K562 (cell line): ENCODE results near the gene CMIP. TPM values are rescaled to one million over a fixed set of nuclear protein-coding genes. Genes with fewer than 3 reads are reported as not detected.

Experiments used
- BMI1 ChIP-seq: fragments of 150-350 bp; IDR thresholded peaks from 2 replicates; pipeline ENCODE4 v1.6.1; 2014; ENCODE audit warnings: low read length
- BRF2 ChIP-seq: IDR thresholded peaks from 3 replicates; pipeline ENCODE4 v1.6.1; 2011; ENCODE audit warnings: borderline replicate concordance, mild to moderate bottlenecking; ENCODE audit not compliant: insufficient read length, insufficient read depth
- CREB3 ChIP-seq: fragments of 450-650 bp; conservative IDR thresholded peaks from 2 replicates; pipeline ENCODE4 v1.6.1; 2016; ENCODE audit warnings: missing genetic modification characterization, low read depth, mild to moderate bottlenecking, missing compliant biosample characterization, moderate library complexity
- ESRRB ChIP-seq: fragments of 250-450 bp; sonication (Bioruptor Pico); IDR thresholded peaks from 2 replicates; pipeline ENCODE4 v1.5.0; 2020; ENCODE audit warnings: mild to moderate bottlenecking, moderate library complexity, borderline replicate concordance
- FOXK1 ChIP-seq: sonication (generic); formaldehyde crosslinking; IDR thresholded peaks from 2 replicates; pipeline ENCODE4 v1.8.0; 2022; ENCODE audit warnings: missing genetic modification reagents, mild to moderate bottlenecking, borderline replicate concordance
- GABPB1 ChIP-seq: sonication (generic); formaldehyde crosslinking; IDR thresholded peaks from 2 replicates; pipeline ENCODE4 v1.8.0; 2022; ENCODE audit warnings: mild to moderate bottlenecking, missing genetic modification reagents
- HDAC3 ChIP-seq: fragments of 450-650 bp; IDR thresholded peaks from 2 replicates; pipeline ENCODE4 v1.6.1; 2018; ENCODE audit warnings: borderline replicate concordance, mild to moderate bottlenecking, moderate library complexity; ENCODE audit not compliant: partially characterized antibody
- HMG20B ChIP-seq: fragments of 250-450 bp; sonication (Bioruptor Pico); IDR thresholded peaks from 2 replicates; pipeline ENCODE4 v1.5.0; 2021; ENCODE audit warnings: mild to moderate bottlenecking
- MAFG ChIP-seq: fragments of 450-650 bp; conservative IDR thresholded peaks from 2 replicates; pipeline ENCODE4 v1.6.1; 2016; ENCODE audit warnings: missing genetic modification characterization, missing compliant biosample characterization
- MED1 ChIP-seq: sonication (generic); formaldehyde crosslinking; IDR thresholded peaks from 2 replicates; pipeline ENCODE4 v1.8.1; 2023; ENCODE audit warnings: missing genetic modification reagents, borderline replicate concordance
- MYBL2 ChIP-seq, 2 experiments: fragments of 450-650 bp in 1 of 2; sonication (generic) in 1 of 2; formaldehyde crosslinking in 1 of 2; IDR thresholded peaks; 2 replicates each; pipeline versions ENCODE4 v1.6.1 to v1.8.1; 2017 to 2022; ENCODE audit warnings: borderline replicate concordance in 1 of 2, inconsistent platforms in 1 of 2, low read depth in 1 of 2, mild to moderate bottlenecking in 1 of 2, missing genetic modification reagents in 1 of 2, moderate library complexity in 1 of 2
- PHF21A ChIP-seq: fragments of 450-650 bp; IDR thresholded peaks from 2 replicates; pipeline ENCODE4 v1.6.1; 2017; ENCODE audit warnings: low read depth, borderline replicate concordance
- PKNOX1 ChIP-seq: fragments of 450-650 bp; IDR thresholded peaks from 2 replicates; pipeline ENCODE4 v1.6.1; 2016
- POLR2AphosphoS5 ChIP-seq: IDR thresholded peaks from 2 replicates; pipeline ENCODE4 v1.6.1; 2011; ENCODE audit warnings: mild to moderate bottlenecking, low read depth, low read length, moderate library complexity; ENCODE audit not compliant: control insufficient read depth, insufficient read depth
- POLR2G ChIP-seq: fragments of 200-400 bp; formaldehyde crosslinking; IDR thresholded peaks from 2 replicates; pipeline ENCODE4 v1.6.1; 2017; ENCODE audit warnings: low read depth, mild to moderate bottlenecking, antibody characterized with exemption, low read length, moderate library complexity
- RB1 ChIP-seq: fragments of 450-650 bp; IDR thresholded peaks from 2 replicates; pipeline ENCODE4 v1.6.1; 2017; ENCODE audit warnings: low read depth, mild to moderate bottlenecking
- TEAD1 ChIP-seq, 2 experiments: fragments of 450-650 bp in 1 of 2; sonication (generic) in 1 of 2; formaldehyde crosslinking; IDR thresholded peaks; 2 replicates each; pipeline versions ENCODE4 v1.4.0 to v1.8.0; 2020 to 2022; ENCODE audit warnings: mild to moderate bottlenecking in 2 of 2, missing genetic modification reagents in 1 of 2
- TEAD4 ChIP-seq, 2 experiments: sonication (generic) in 1 of 2; formaldehyde crosslinking in 1 of 2; IDR thresholded peaks; 2 replicates each; pipeline versions ENCODE4 v1.6.1 to v1.8.0; 2012 to 2022; ENCODE audit warnings: borderline replicate concordance in 1 of 2, inconsistent platforms in 1 of 2, low read length in 1 of 2, mild to moderate bottlenecking in 1 of 2, missing genetic modification reagents in 1 of 2
- ZBTB33 ChIP-seq: sonication (generic); formaldehyde crosslinking; IDR thresholded peaks from 2 replicates; pipeline ENCODE4 v1.8.1; 2023; ENCODE audit warnings: mild to moderate bottlenecking, missing genetic modification reagents
- ZKSCAN1 ChIP-seq: fragments of 150-350 bp; IDR thresholded peaks from 2 replicates; pipeline ENCODE4 v1.6.1; 2016; ENCODE audit warnings: low read depth, low read length
- ZNF121 ChIP-seq: sonication (generic); formaldehyde crosslinking; conservative IDR thresholded peaks from 2 replicates; pipeline ENCODE4 v1.8.0; 2022; ENCODE audit warnings: missing genetic modification reagents
- ZNF311 ChIP-seq: fragments of 250-450 bp; sonication (Bioruptor Pico); IDR thresholded peaks from 2 replicates; pipeline ENCODE4 v1.4.0; 2020; ENCODE audit warnings: mild to moderate bottlenecking, moderate library complexity
- polyA plus RNA-seq, 8 experiments: library from polyadenylated mRNA; depleted of rRNA in 4 of 8; stranded (reverse) in 5 of 8; unstranded in 3 of 8; fragments of >200 nt; fragmentation: Nextera tagmentation in 2 of 8; fragmentation: Illumina TruSeq in 1 of 8; extraction: Ambion mirVana in 2 of 8; extraction: Trizol in 1 of 8; gene quantifications; 2 replicates each; pipeline versions ENCODE4 v1.2.1 to v1.2.3, GENCODE V29; 2011 to 2014; ENCODE audit warnings: inconsistent platforms in 1 of 8, missing spikeins in 1 of 8
- total RNA-seq, 7 experiments: library from RNA; depleted of rRNA in 6 of 7; stranded (reverse); fragments of >200 nt in 6 of 7; fragmentation: Illumina TruSeq in 2 of 7; extraction: Trizol in 2 of 7; gene quantifications; 2 replicates each; pipeline versions ENCODE4 v1.2.1 to v1.2.3, GENCODE V29; 2011 to 2021; ENCODE audit warnings: low replicate concordance in 1 of 7

Gene CMIP
- total and polyA plus RNA-seq, 9 of the 15 experiments (the other 6 are each of a cell fraction or from before 2014, with no cell fraction given) = 0.94 to 82.5 (median 10.3) TPM

- TF ChIP-seq FOXK1 (CRISPR knock-in tag) (peak; percentile 28; the same call in 1 of the 2 replicates), BMI1 (no peak), HMG20B (CRISPR knock-in tag) (0 out of 2 replicates have a peak, but pooled peaks have one; percentile 72), POLR2AphosphoS5 (peak; percentile 73), RB1 (peak; percentile 24; the same call in 1 of the 2 replicates), PKNOX1 (peak; percentile 74), MAFG (tag) (no peak), ZNF121 (CRISPR knock-in tag) (no peak), HDAC3 (no peak), CREB3 (tag) (peak; percentile 88), MYBL2 (IDR thresholded peaks at IDR 0.05; ENCODE audit: low read depth) (no peak), MYBL2 (CRISPR knock-in tag; IDR thresholded peaks at IDR 0.05; ENCODE audit: borderline replicate concordance) (no peak), ZBTB33 (CRISPR knock-in tag) (peak; percentile 57; the same call in 1 of the 2 replicates), TEAD4 (IDR thresholded peaks at IDR 0.05; ENCODE audit: low read length) (peak; percentile 10; the same call in 1 of the 2 replicates), TEAD4 (CRISPR knock-in tag; IDR thresholded peaks at IDR 0.05; ENCODE audit: borderline replicate concordance) (no peak), GABPB1 (CRISPR knock-in tag) (peak; percentile 79), TEAD1 (CRISPR knock-in tag; IDR thresholded peaks at IDR 0.05) (0 out of 4 replicates have a peak, but pooled peaks of 1 of the 2 experiments have one; percentile 38), BRF2 (no peak), MED1 (CRISPR knock-in tag) (no peak), POLR2G (peak; percentile 90), PHF21A (no peak; the same call in 1 of the 2 replicates), ESRRB (CRISPR knock-in tag) (no peak), ZKSCAN1 (0 out of 2 replicates have a peak, but pooled peaks have one; percentile 37), ZNF311 (CRISPR knock-in tag) (0 out of 2 replicates have a peak, but pooled peaks have one; percentile 22)
These were observed 307.7 kb downstream of the CMIP start (continued) for GRCh38 chr16:81752225-81752875.
